NCI-H345 (cell line): Measurements from ENCODE around the gene CALY.

Experiments
- DNase-seq: peaks from one replicate; lab custom pipeline; 2025; lab: John Stamatoyannopoulos, UW

The CALY gene

DNA sequence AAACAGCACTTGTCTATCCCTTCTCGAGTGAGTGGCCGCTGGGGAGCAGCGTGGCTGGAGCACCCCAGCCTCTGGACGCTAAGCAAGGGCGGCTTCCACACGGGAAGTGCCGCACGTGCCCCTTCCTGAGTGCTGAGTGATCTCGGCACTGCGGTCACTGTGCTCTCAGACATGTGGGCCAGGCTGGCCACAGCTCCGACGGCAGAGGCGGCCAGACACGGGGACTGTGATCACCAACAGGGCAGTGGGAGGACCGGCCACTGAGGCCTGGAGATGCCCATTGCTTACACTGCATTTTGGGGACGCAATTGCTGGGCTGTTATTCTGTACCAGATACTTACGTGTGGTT lies 29.4 kb upstream of the CALY start:
- no peak for DNase-seq

DNA sequence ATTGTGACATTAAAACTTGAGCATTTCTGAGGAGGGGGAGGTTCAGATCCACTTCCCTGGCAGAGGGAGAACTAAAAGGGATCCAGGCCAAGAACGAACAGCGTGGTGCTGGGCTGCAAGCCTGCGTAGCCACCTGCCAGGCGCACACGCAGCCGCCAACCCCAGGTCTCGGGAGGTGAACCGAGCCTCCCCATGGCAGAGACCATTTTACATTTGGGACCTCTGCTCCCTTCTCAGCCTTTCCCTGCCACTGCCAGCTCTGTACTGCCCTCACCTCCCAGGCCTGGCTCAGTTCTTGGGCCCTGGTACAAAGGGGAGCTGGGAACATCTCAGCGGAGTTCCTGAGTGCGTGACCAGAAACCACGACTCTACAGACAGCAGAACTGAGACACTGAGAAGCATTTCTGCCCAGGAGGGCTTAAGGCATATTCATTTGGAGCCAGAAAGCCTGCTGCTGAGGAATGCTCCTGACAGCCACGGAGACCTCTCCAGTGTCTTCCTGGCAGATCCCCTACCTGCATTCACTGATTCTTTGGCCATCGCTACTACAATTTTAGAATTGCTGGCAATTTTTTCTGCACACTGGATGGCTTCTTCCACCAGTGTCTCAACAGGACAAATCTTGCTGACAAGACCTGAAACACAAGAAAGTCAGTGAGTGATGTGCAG lies 28.9 kb upstream of the CALY start:
- DNase-seq: no peak

DNA sequence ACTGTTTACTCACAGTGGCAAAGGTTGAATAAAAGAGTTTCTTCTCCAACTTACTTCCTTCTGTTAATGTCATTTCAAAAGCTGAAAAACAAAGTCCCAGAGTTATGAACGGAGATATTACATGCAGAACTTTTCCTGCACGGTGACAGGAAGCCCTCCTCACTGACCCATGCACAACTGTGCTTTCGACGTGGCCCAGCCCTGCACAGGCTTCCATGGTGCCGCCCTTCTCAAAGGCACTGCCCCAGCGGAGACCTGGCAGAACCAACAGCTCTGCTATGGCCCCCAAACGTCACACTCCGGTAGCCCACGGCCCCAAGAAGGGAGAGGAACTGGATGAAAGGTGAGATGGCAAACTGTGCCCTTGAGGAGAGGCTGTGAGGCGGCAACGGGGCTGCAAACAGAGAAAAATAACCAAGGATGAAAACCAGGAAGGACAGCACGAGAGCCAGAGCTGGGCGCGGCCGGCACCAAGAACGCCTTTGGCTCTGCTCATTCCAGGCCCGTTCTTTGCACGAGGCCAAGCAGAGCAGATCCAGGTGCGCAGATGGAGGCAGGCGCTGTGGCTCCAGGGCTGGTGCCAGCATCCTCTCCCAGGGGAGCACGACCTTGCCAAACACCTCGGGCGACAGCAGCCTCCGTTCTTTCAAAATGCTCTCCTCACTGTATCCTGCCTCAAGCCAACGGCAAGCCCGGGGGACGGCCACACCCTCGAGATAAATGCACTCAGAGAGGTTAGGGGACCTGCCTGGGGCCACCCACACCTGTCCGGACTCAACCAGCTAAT lies 28.1 kb upstream of the CALY start:
- no peak for DNase-seq

DNA sequence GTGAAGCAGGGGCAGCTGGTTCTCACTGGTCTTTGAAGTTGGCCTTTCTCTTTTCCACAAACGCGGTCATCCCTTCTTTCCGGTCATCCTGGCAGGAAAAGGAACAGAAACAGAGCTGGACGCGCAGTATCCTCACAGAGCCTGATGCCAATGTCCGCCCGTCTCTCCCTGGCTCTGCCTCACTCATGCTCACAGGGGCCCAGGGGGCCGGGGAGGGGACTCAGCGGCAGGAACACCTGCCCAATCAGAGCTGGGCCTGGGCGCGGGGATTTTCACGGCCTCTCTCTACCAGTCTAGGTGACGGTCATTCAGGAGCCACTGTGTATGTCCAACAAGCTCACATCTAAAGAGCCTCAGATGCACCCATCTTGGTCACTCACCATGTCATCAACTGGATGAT lies 26.1 kb upstream of the CALY start:
- DNase-seq: no peak

DNA sequence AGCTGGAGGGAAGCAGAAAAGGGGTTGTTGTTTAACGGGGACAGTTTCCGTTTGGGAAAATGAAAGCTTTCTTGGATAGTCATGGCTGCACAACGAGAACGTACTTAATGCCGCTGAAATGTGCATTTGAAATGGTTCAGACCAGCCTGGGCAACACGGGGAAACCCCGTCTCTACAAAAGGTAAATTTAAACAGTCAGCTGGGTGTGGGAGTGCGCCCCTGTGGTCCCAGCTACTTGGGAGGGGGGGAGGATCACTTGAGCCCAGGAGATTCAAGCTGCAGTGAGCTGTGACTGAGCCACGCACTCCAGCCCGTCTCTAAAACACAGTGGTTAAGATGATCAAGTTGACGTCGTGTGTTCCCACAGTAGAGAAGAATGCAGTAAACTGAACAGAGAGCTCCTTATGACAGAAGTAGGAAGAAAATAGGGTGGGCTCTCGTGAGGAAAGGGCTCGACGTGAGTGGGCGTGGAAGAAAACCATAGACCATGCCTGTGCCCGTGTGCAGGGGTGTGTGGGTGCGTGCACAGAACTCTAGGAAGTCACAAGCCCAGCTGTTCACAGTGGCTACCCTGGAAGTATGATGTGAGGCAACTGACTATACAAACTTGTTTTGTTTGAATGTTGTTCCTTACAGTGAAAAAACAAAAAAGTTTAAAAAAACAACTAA lies 25.2 kb upstream of the CALY start:
- no peak for DNase-seq

DNA sequence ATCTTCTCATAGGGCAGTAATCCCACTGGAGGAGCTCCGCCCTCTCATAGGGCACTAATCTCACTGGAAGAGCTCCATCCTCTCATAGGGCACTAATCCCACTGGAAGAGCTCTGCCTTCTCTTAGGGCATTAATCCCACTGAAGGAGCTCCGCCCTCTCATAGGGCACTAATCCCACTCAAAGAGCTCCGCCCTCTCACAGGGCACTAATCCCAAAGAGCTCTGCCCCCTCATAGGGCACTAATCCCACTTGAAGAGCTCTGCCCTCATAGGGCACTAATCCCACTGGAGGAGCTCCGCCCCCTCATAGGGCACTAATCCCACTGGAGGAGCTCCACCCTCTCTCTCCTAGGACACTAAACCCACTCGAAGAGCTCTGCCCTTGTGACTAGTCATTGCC lies 24.5 kb upstream of the CALY start:
- DNase-seq: no peak

DNA sequence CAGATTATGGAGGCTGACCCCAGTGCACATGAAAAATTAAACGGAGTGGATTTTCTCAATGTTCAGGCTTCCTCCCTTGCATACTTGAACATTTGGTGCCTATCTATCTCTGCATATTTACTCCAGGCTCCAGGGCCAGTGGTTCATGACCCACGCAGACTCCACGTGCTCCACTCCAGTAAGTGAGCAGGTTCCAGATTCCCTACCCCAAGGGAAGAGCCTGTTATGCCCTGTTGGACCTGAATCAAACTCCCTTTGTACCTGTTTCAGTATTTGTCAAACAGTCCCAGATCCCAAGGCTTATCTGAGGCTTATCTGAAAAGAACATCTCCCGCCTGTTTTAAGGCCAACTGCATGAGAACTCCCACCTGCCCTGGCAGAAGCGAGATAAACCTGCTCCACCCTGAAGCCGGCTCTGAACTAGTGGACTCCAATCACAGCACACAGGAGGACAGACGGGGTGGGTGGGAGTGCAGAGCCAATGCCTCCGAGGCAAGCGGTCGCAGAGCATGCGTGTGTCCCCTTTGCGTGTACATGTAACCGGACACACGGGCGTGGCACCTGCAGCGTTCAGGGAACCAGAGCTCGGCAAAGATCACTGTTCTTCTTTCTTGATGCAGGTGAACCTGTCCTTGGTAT lies 23.4 kb upstream of the CALY start:
- peak; percentile 39 for DNase-seq

DNA sequence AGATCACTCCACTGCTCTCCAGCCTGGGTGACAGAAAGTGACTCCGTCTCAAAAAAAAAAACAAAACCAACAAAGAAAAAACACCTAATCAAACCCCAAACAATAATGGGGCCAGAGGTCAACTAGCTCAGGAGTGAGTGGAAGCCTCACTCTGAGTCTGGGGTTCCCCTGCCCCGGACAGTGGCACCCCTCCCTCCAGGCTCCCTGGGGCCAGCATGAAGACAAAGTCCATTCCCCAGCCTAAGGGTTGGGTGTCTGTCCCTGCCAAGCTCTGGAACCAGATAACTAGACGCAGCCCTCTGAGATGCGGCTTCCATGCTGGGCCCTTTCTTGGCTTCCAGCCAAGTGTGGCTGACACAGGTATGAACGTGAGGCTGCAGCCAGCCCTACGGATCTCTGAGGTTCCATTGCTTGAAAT lies 22.9 kb upstream of the CALY start:
- peak; percentile 82 for DNase-seq

DNA sequence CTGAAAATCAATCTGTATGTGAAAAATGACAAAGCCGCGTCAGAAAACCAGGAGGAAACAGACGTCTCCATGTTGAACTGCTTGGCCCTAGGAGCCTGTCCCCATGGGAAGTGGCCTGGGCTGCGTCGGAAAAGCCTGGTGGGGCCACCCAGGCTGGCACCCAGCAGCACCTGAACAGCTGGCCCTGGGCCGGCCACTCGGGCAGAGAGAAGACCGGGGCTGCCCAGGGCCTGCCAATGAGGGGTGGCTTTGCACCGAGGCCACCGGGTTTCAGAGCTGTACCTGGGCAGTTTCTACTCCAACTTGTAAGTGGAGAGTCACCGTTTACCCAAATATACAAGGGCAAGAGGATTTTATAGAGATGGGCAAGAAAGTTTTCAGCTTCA lies 22.2 kb upstream of the CALY start:
- no peak for DNase-seq

DNA sequence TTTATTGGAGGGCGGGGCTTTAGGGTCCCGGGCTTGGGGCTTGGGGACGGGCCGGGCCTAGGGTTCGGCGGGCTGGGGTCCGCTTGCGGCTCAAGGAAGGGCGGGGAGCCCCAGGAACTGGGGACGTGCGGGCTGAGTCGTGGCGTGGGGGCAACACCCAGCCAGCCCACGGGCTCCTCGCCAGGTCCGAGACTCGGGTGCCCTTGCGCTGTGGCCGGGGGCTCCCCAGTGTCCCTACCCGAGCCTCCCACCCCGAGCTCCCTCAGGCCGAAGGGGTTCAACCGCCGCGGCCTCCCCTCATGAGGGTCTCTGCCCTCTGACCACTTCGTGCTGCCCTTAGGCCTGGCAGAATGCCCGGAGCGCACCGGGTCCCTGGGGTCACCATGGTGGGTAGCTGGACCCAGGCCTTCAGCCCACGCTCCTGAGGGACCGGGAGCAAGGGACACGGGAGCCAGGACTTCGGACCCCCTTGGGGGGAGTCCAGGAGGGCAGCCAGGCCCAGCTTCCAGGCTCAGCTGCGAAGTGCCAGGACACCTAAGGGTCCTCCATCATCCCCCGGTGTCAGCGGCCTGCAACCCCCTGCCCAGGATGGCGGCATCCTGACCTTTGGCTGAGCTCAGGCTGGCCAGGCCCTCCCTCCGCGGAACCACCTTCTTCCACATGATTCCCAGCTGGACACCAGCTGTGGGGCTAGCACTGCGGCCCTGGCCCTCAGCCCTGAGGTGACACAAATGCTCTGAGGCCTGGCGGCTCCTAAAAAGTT lies 21.6 kb upstream of the CALY start:
- DNase-seq: no peak

DNA sequence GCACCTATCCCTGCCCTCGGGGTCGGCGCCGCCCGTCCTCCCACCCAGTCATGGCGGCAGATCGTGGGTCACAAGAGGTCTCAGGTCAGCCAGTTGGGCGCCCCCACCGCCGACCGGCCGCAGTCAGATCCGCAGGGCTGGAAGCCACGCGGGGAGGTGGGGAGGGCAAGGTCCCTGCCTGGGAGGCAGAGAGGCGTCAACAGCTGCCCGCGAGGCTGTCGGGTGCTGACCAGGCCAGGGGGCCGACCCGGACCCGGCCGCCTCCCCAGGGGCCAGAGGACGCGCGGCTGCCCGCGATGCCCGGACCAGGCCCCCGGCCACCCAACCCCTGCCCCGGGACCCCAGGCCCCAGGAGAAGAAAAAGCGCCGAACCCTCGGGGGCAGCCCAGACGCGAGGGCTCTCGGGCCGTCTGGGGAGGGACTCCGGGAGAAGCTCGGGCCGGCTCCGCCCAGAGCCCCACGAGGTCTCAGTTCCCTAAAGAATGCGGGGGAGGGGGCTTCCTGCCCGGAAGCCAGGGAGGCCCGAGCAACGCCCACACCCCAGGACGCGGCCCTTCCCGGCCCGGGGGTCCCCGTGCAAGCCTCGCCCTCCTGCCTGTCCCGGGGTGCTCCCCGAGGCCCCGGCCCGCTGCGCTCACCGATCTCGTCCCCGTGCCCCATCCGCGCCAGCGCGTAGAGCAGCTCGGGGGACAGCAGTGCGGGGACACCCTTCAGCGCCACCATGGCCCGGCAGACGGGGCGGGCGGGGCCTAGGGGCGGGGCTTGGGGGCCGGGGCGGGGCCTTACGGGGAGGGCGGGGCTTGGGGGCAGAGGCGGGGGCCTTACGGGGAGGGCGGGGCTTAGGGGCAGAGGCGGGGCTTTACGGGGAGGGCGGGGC lies 20.8 kb upstream of the CALY start, which contains the start of gene FUOM:
Gene FUOM (minus strand): TSS at position 735 of the 877 bp plus-strand sequence. CDS start 12 bp downstream, at position 723.
- peak; percentile 18 for DNase-seq

DNA sequence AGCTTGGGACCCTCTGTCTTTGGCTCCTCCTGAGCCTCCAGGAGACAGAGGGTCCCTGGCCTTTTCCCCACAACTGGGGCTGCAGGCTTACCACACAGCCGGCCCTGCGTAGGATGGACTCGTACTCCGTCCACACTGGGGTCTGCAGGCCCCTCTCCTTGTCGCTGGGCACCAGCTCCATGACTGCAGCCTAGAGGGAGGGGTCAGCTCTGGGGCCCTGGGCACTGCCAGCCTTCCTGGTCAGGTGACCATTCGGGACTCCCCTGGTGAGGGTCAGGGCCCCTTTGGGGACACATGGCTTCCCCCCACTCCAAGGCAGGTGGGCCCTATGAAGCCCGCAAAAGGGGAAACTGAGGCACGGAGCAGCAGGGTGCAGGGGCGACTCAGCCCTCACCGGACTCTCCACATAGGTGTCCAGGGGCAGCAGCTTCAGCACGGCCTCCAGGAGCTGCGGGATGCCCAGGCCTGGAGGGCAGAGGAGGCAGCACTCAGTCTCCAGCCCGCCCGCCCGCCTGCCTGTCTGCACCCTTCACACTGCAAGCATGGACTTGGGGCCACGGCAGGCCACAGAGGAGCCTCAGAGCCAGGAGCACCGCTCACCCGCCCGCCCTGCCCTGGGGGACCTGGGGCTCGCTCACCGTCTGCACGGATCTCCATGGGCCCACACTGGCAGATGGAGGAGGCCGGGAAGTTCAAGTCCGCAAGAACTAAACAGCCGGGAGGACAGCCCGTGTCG lies 20.0 kb upstream of the CALY start:
- no peak for DNase-seq

DNA sequence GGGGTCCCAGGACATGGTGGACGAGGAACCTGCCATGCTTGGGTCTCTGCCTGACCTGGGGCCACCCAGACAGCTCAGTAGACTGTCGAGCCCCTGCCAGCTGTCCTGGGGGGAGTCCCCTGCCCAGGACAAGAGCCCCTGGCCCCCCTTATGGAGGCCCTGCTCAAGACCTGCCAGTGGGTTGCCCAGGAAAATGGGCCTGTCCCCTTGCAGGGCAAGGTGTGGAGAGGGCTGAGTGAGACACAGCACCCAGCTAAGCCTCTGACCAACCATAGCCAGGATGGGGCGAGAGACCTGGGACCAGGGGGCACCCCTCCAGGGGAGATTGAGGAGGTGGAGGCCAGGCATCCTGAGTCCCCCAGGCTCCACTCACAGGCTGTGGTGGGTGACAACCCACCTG lies 19.3 kb upstream of the CALY start:
- no peak for DNase-seq

DNA sequence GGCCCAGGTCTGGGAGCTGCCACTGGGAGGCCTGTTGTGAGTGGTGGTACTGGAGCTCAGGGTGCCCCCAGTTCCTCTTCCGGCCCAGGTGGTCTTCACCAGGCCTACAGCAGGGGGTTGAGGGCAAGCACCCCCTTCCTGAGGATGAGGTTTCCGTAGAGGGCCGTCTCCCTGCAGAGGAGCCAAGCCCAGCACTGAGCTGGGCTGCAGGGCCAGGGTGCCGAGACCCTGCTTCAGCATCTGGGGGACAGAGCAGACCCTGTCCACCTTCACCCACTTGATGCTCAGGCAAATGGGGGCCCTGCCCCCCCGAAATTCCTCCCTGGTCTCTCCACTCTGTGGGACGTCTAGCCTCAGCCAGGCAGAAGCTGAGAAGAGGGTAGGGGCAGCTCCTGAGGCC lies 18.6 kb upstream of the CALY start:
- DNase-seq: no peak

DNA sequence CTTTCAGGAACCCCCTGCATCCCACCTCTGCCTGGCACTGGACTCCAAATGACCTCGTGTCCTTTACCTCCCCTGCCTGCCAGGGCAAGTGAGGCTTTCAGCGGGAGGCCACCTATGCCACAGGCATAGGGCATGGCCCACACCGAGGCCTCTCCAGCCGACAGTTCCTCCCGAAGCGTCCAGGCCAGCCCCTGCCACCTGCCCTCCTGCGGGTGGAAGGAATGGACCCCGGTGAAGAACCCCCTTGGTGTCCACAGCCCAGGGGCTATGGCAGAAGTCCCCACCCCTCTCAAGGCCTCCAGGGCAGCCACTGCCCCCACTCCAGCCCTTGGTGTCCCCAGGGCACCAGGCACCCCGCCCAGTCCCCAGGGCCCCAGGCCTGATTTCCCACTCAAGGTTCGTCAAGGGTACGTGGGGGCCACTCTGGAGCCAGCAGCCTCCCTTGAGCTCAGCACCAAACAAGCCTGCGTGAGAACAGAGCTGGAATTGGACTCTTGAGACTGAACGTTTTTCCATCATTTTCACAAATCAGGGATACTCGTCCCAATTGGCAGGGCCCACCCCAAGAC lies 18.1 kb upstream of the CALY start:
- DNase-seq: no peak

DNA sequence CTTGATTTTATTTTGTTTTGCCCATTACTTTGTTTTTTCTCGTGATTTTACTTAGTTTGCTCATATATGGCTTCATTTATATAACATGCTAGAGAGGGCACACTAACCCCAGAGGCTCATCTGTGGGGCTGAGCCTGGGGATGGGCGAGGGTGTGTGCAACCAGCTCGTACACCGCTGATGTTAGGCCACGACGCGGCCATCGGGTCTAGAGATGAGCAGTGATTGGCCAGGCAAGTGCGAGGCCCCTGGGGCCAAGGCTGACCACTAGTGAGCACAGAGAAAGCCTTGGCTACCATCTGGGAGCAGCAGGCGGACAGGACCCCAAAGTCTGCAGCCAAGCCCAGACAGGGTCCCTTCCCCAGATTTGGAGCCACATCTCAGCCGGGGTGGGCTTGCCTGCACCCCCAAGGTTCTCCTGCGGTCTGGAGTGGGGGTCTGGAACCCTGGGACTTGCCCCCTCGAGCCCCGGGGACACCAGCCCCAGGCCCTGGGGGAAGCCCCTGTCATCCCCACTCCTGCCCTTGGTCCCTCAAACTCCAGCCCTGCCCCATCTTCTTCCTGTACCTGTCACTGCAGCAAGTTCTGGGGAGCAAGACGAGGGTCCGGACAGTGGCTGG lies 17.4 kb upstream of the CALY start:
- no peak for DNase-seq

DNA sequence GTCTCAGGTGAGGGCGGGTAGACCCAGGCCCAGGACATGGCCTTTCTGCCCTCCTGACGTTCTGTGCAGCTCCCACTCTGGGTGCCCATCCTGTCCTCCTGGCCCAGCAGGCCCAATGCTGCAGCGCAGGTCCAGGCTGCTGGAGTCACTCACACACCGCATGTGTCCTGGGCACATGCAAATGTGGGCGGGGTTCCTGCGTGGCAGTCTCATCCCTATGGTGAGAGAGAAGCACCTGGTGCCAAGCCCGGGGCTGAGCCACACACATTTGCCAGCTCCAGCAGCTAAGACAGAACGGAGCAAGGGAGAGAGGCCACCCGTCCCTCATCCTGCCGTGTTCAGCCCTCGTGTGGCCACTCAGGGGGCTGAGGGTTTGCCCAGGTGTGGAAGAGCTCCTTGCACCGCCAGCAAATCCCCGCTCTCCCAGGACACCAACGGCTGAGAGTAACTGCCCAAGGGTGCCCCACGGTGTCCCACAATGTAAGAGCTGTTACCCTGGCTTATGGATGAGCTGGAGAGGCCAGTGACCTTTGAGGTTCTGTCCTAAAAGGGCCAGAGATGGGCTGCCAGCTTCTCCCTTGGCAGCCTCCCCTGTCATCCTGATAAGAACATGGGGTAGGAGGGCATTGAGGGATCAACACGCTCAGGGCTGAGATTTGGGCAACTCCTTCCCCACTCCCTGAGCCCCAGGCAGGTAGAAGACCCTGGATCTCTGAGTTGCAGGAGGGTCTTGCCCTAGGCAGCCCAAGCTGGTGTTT lies 16.7 kb upstream of the CALY start:
- DNase-seq: no peak

DNA sequence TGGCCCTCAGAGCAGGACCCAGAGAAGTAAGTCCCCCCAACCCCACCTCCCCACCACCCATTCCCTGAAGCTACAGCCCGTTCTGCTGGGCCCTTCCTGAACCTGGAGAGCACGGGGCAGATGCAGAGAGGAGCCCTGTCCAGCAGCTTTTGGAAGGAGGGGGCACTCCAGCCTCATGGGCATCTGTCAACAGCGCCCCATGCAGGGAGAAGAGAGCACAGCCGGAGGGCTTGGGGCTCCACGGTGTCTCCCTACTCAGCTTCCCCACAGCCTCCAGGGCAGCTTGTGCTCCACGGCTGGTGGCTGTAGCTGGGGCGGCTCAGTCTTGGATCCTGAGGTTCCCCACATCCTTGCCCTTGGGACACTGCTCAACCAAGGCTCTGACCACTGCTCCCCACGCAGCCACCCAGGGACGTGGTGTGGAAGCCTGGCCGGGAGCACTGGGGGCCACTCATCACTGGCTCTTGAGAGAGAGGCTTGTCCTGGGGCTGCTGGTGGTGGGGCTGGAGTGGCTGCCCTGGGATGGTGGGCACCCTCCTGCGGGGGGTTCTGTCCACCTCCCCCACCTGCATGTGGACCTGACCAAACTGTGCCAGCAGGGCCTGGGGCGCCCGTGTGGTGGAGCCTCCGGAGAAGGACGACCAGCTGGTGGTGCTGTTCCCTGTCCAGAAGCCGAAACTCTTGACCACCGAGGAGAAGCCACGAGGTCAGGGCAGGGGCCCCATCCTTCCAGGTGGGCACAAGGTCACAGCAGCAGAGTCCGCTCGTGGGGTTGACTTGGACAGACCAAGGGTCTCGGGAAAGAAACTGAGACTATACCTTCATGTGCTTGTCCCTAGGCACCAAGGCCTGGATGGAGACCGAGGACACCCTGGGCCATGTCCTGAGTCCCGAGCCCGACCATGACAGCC lies 15.0 kb upstream of the CALY start:
- DNase-seq: no peak
